Suprapubic skin (tissue), 4 donors: ENCODE measurements around the gene AMD1. TPM values are rescaled to one million over a fixed set of nuclear protein-coding genes. Genes with fewer than 3 reads are reported as not detected.

Source experiments
- DNase-seq, 2 donors: peaks; one replicate each; pipeline ENCODE4 v3.0.0-alpha.2; 2019; ENCODE audit warnings: low spot score in 2 of 2
- H3K27ac ChIP-seq: fragments of 200-600 bp; sonication (generic); one replicate; pipeline ENCODE4 v1.5.1; 2019
- H3K27me3 ChIP-seq: fragments of 200-600 bp; sonication (generic); one replicate; pipeline ENCODE4 v1.5.1; 2019
- H3K36me3 ChIP-seq: fragments of 200-600 bp; sonication (generic); one replicate; pipeline ENCODE4 v1.5.1; 2019
- H3K4me1 ChIP-seq: fragments of 200-600 bp; sonication (generic); one replicate; pipeline ENCODE4 v1.5.1; 2019
- H3K4me3 ChIP-seq: fragments of 200-600 bp; sonication (generic); one replicate; pipeline ENCODE4 v1.5.1; 2019; ENCODE audit warnings: mild to moderate bottlenecking
- H3K9me3 ChIP-seq: fragments of 200-600 bp; sonication (generic); one replicate; pipeline ENCODE4 v1.5.1; 2019
- CTCF ChIP-seq, 2 donors: fragments of 200-600 bp in 1 of 2; fragments of 450-650 bp in 1 of 2; sonication (generic) in 1 of 2; IDR thresholded peaks; one replicate each; pipeline ENCODE4 v1.5.1; 2016 to 2019; ENCODE audit warnings: antibody characterized with exemption in 2 of 2, mild to moderate bottlenecking in 1 of 2, moderate library complexity in 1 of 2
- EP300 ChIP-seq: sonication (generic); formaldehyde crosslinking; IDR thresholded peaks from one replicate; pipeline ENCODE4 v1.6.1; 2017; ENCODE audit warnings: antibody characterized with exemption
- POLR2A ChIP-seq, 2 donors: fragments of 450-650 bp; IDR thresholded peaks; one replicate each; pipeline ENCODE4 v1.6.1; 2017; ENCODE audit warnings: antibody characterized with exemption in 2 of 2, mild to moderate bottlenecking in 2 of 2, moderate library complexity in 2 of 2
- POLR2AphosphoS5 ChIP-seq, 3 donors: sonication (generic); formaldehyde crosslinking; IDR thresholded peaks; one replicate each; pipeline ENCODE4 v1.6.1; 2017; ENCODE audit warnings: antibody characterized with exemption in 3 of 3
- WGBS: methylation state at CpG from one replicate; pipeline ENCODE4 v1.1.5; 2018; 5-methylcytosine and 5-hydroxymethylcytosine counted together
- total RNA-seq, 4 donors: library from RNA; depleted of rRNA; stranded (reverse); fragments of >200 nt; gene quantifications; one replicate each; pipeline ENCODE4 v1.1.0, GENCODE V29; 2016

The AMD1 gene
- total RNA-seq, 4 donors from 2014 or later = 55.4 to 75.7 (median 69.3) TPM

GRCh38 chr6:110880651-110881050 lies 6.1 kb downstream of the AMD1 start:
- H3K4me1 ChIP-seq = peaks cover 69% of the 10 kb centered on the region
- WGBS = 94% methylated on average over 9 of the region's 9 CpGs
- no peaks in the 10 kb centered on the region for H3K36me3 ChIP-seq
- no peaks in the 10 kb centered on the region for H3K27me3 ChIP-seq
- no peak overlapping the region for H3K4me3 ChIP-seq
- no peaks in the 10 kb centered on the region for H3K9me3 ChIP-seq
- DNase-seq = no peak
- TF ChIP-seq EP300 (no peak), CTCF (IDR thresholded peaks at IDR 0.05) (no peak), POLR2A (IDR thresholded peaks at IDR 0.05) (no peak), POLR2AphosphoS5 (IDR thresholded peaks at IDR 0.05) (no peak)
- H3K27ac ChIP-seq = no peak overlapping the region

- Histone ChIP-seq H3K4me1 (peaks cover 70% of the 10 kb centered on the region), H3K27ac (no peak overlapping the region)
- TF ChIP-seq EP300 (no peak), CTCF (IDR thresholded peaks at IDR 0.05) (no peak), POLR2A (IDR thresholded peaks at IDR 0.05) (no peak), POLR2AphosphoS5 (IDR thresholded peaks at IDR 0.05) (no peak)
Measured at GRCh38 chr6:110881546-110882273, 7.1 kb downstream of the AMD1 start.

GRCh38 chr6:110882274-110882619 lies 7.7 kb downstream of the AMD1 start:
- no peaks in the 10 kb centered on the region for H3K9me3 ChIP-seq
- 71% methylated on average over 1 of the region's 1 CpG for WGBS
- DNase-seq = no peak
- H3K27me3 ChIP-seq = no peaks in the 10 kb centered on the region
- no peak for TF ChIP-seq POLR2AphosphoS5 (IDR thresholded peaks at IDR 0.05)
- no peak for TF ChIP-seq POLR2A (IDR thresholded peaks at IDR 0.05)
- TF ChIP-seq CTCF (IDR thresholded peaks at IDR 0.05) = no peak
- TF ChIP-seq EP300 = no peak
- H3K27ac ChIP-seq = no peak overlapping the region
- no peak overlapping the region for H3K4me3 ChIP-seq
- H3K36me3 ChIP-seq = no peaks in the 10 kb centered on the region
- H3K4me1 ChIP-seq = peaks cover 65% of the 10 kb centered on the region

More at GRCh38 chr6:110881546-110882273, 7.1 kb downstream of the AMD1 start:
- WGBS = 72% methylated on average over 9 of the region's 9 CpGs
- H3K27me3 ChIP-seq = no peaks in the 10 kb centered on the region
- no peaks in the 10 kb centered on the region for H3K9me3 ChIP-seq
- DNase-seq = no peak
- no peaks in the 10 kb centered on the region for H3K36me3 ChIP-seq
- no peak overlapping the region for H3K4me3 ChIP-seq

GRCh38 chr6:110882824-110883554 lies 8.4 kb downstream of the AMD1 start:
- 79% methylated on average over 2 of the region's 2 CpGs for WGBS
- no peaks in the 10 kb centered on the region for H3K9me3 ChIP-seq
- no peak for DNase-seq
- TF ChIP-seq CTCF (IDR thresholded peaks at IDR 0.05) (no peak), EP300 (no peak), POLR2AphosphoS5 (IDR thresholded peaks at IDR 0.05) (no peak)
- no peak overlapping the region for H3K4me3 ChIP-seq
- peaks cover 58% of the 10 kb centered on the region for H3K4me1 ChIP-seq
- no peak overlapping the region for H3K27ac ChIP-seq
- H3K36me3 ChIP-seq = no peaks in the 10 kb centered on the region
- H3K27me3 ChIP-seq = no peaks in the 10 kb centered on the region

- TF ChIP-seq POLR2A (IDR thresholded peaks at IDR 0.05) (no peak), EP300 (no peak), POLR2AphosphoS5 (IDR thresholded peaks at IDR 0.05) (no peak), CTCF (IDR thresholded peaks at IDR 0.05) (no peak)
- H3K4me1 ChIP-seq = peaks cover 47% of the 10 kb centered on the region
- no peaks in the 10 kb centered on the region for H3K9me3 ChIP-seq
- H3K27ac ChIP-seq = no peak overlapping the region
- H3K27me3 ChIP-seq = no peaks in the 10 kb centered on the region
- WGBS = 90% methylated on average over 3 of the region's 3 CpGs
- no peak for DNase-seq
- no peak overlapping the region for H3K4me3 ChIP-seq
- peaks cover 3% of the 10 kb centered on the region for H3K36me3 ChIP-seq
Measured at GRCh38 chr6:110884321-110884720, 9.7 kb downstream of the AMD1 start.
